SIG-M5 treated with dmso at 0.1 percent for 504 hours (cell line): ENCODE data around the gene DDX20.
"Not testable (repeated sequence)": the region's sequence is repeated elsewhere in the genome, so short reads cannot be mapped to it uniquely, and the experiment has no call there.

Experiments
- DNase-seq: peaks from one replicate; lab custom pipeline; 2025; ENCODE audit not compliant: unreplicated experiment; lab: John Stamatoyannopoulos, UW

DDX20 gene

DNA sequence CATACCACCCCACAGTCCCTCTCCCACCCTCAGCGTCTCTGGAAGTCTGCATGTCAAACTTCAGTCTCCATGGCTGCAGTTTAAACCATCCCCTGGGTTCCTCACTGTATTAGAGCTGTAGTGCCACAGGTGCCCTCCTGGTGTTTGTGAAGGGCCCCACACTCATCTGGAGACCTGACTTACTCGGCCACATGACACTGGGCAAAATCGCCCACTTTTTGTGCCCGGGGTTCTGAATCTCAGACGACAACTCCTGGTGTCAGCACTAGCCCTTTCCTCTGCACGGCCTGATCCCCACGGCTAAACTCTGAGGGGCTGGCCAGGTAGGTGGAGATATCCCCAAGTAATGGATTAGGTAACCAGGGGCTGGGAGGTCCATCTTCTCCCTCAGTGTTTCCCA, 23.0 kb upstream of the DDX20 start:
- no peak for DNase-seq

DNA sequence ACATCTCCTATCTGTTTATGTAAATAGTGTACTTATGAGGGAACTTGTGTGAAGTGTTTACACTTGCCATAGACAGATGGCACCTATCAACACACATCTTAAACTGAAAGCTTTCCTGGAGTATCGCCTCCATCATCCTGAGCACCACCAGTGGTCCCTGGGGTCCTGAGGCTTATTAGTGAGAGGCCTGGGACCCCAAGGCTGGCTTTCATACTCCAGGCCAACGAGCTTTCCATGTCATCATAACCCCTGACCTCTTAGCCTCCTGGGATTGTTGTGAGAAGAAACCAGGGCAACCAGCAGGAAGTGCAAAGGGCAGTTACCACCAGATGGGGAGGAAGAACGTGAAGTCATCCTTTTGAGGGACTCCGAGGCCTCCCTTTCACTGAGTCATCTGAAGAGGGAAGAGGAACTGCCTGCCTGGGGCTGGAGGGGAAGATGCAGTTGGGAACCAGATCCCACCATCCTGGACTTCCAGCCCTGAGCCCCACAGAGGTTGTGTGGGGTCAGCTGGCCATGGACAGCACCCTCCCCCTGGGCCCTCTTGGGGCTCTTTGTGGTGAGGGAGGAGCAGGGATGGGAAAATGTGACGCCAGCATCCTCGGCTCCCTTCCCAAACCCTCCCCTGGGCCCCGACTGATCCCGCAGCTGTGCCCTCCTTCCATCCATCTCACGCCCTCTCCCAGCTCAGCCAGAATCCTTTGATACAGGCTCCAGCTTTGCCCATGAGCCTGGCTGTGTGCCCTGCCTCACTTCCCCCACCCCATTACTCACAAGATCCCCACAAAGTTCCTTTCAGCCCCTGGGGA, 22.3 kb upstream of the DDX20 start:
- peak; percentile 89 for DNase-seq

DNA sequence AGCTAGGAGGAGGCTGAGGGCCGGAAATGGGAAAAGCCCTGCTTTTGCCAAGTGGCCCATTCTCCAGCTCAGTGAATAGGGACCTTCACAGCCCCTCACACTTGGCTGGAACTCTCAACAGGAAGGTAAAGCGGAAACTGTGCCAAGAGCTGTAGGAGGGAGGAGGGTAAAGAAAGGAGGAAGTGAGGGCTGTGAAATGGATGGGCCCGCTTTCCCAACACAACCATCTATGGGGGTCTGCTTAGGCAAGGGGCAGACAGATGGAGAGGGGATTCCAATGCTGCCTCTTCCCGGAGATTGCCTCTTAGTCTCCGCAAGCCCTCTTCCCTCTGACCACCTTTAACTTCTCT, 21.7 kb upstream of the DDX20 start:
- peak; percentile 72 for DNase-seq

DNA sequence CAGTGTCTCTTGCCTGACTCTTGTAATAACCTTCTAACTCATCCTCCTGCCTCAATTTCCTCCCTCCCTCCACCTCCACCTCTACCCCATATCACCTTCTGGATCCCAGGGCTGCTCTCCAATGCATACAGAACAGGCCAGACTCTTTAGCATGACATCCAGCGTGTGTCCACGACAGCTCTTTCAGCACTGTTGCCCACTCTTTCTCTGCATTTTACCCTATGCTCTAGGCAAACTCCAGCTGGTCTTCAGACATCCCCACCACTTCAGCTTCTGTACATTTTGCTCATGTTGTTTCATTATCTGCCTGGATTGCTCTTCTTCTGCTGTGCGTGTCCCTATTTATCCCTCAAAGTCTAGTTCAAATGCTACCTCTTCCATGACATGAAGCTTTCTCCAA, 21.3 kb upstream of the DDX20 start:
- DNase-seq: no peak

DNA sequence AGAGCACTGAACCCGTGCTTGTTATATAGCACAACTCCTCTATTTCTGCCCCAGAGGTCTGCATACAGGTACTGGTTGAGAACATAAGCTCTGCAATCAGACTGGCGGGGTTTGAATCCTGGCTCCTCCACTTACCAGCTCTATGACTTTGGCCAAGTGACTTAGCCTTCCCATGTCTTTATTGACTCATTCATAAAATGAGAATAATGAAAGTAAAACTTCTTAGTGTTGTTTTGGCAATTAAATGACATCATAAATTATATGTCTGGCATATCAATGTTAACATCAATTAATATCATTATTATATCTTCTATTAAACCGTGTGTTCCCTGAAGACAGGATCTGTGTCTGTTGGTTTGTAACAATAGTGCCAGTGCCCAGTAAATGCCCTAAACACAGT, 20.8 kb upstream of the DDX20 start:
- DNase-seq: no peak

DNA sequence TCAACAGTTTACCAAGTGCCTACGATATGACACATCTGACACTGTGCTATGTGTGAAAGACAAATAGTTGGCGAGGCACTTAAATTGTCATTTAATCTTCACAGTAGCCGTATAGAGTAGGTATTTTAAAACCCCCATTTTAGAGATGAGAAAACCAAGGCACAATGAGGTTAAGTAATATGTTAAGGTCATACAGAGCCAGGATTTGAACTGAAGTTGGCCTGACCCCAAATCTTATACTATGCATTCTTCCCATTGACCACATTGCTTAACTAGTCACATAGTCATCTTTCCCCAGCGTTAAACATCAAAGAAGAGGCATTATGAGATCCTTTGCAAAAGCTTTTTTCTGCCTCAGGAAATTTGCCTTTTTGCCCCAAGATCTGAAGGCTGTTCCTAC, 20.4 kb upstream of the DDX20 start:
- DNase-seq: no peak

DNA sequence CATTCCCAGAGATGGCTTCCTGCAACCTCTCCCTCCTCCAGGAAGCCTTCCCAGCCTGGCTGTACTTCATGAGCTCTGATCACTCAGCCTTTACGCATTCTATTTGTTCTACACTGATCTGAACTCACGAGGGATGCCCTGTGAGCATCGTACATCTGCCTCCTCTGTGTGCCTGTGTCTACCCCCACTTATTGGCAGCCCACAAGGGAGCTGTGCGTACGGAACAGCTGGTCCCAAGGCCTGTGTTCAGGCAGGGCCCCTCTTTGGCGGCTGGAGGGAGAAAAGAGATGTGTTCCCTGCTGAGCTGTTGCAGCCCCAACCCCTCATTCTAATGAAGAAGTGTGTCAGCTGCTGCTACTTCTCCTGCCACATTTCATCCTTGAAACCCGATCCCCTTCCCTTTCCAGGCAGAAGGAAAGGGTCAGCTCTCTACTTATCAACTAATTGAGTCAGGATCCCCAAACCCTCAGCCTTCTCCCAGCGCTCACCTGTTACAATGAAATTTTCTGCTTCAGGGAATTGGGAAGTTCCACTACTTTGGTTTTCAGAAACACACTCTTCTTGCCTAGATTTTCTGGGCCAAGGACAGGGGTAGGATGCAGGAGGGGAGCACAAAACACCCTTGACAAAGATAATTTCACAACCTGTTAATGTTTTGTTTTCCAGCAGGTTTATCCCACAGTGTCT, 19.7 kb upstream of the DDX20 start:
- DNase-seq: no peak

DNA sequence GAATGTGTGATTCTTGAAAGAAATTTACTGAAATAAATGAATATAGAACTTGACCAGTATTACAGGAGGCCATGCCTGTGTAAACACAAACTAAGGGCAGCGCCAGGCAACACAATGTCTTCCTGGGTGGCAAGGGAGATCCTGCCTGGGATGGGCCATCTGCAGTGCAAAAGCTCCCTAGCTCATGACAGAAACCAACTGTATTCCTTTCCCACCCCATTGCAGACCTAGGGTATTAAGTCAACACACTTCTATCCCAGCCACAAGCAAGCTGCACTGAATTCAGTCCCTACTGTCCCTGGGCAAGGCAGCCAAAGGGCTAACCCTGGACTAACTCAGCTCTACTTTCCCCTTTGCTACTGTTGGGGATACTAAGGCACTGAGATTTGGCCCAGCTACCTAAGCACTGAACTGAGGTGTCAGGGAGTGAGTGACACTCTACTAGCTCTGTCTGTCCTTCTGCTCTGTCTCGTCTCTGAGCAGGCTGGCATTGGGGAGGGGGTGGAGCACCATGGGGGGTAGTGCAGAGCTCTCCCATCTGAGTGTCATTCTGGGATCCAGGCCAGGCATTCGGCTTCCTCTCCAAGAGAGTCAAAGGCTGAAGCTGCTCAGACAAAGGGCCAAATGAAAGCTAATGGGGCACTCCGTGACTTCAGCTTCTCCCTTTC, 19.0 kb upstream of the DDX20 start:
- no peak for DNase-seq

DNA sequence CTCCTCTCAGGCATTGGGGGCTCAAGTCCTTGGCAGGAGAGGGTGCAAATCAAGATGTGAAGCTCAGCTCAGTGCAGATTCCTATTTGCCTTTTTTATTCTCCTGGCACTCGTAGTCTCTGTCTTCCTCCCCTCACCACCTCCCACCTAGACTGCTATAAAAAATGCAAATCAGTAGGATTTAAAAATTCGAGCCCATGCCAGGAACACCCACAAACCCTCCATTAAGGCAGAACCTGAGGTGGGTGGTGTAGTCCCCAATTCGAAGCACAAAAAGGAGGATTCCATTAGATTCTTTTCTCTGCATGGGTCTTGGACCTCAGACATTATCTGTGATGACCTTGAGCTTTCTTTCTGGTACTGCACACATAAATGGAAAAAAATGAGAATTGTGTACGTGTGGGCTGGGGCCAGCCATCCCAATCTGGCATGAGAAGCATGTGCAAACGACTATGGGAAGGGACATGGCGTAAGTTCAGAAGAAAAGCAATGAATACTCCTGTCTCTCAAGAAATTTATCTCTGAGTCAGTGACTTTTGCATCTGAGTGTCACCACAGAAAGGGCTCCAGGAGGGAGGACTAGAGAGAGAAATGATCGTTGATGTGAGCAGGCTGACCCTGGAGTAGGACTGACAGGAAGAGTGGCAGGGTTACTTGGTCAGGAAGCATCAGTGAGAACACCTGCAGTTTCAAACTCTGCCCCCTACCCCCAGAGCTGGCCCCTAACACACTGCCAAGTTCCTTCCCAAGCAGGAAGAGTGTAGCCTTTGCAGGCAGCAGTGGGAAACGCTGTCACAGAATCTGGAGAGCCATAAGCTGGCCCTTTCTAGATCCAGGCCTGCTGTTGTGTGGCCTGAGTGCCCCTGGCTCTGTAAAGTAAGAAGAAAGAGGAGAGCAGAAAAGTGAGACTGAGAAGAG, 18.2 kb upstream of the DDX20 start:
- no peak for DNase-seq

DNA sequence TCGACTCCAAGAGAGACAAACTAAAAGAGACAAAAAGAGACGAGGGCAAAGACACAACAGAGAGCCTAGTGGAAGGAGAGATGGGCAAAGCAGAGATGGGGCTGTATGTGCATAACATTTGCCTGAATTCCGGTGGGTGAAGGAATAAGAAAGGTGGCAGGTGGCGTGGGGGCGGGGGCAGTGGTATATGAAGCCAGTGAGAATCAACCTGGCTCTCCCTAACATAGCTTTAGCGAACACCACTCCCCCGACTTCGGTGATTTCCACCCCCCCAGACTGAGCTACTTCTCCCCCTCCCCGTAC, 17.6 kb upstream of the DDX20 start:
- DNase-seq: no peak

DNA sequence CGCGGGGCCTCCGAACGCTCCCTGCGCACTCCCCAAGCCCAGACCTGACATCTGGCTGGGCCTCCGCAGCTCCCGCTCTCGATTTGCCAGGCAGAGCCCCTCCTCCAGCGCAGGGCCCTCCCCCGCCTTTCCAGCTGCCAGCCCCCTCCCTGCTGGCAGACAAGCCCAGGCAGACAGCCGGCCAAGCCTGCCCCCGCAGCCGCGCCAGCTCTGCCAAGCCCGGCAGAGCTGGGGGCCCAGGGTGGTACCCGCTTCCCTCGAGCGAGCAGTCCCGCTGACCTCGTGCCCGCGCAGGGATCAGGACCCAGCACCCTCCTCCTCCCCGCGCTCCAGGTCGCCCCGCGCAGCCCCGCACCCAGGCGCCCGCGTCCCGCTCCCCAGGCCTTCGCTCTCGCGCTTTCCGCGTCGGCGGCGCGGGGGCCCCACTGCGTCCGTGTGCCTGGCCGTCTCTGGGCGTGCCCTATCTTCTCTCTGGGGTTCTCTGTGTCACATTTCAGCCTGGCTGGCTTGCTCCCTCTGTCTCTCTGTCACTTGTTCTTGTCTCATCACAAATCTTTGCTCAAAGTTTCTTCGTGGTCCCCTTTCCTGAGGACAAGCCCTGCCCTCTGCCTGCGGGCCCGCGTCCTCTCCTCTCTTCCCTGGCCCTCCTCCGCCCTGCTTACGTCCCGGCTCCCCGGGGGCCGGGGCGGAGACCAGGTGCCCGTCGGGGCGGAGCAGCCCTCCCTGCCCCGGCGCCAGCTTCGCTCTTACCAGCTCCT, 17.1 kb upstream of the DDX20 start:
- peak; percentile 73 for DNase-seq

DNA sequence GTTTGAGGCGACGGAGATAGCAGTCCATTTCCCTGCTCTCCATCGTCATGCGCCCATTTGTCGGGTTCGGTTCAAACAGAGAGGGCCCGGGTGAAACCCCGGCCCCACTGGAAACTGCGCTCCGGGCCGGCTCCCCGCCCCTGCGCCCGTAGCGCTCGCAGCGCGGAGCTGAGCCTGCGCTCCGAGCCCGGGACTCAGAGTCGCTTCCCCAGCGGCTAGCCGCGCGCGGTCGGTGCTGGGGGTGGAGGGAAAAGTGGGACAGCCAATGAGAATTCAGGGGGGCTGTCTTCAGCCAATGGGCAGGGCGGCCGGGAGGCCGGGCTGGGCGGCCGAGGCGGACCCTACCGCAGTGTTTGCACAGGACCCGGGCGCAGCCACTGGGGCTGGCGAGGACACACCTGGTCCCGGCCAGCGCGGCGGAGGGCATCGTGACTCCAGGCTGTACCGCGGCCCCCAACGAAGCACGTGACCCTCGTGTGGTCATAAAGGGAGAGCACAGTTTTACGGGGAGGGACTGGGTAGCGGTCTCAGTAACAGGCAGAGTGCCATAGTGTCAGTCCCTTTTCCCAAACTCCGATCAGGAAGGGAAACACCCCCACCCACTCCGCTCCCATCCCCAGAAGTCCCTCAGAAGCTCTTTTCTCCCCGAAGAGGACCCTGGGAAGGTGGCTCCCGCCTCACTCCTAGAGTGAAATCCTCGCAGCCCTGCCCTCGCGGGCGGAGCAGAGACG, 16.3 kb upstream of the DDX20 start, which contains the start of gene INKA2:
INKA2 (minus strand) TSS at position 202 of the 731 bp plus-strand sequence; CDS start at position 49, 153 bp downstream.
- DNase-seq: peak; percentile 83

DNA sequence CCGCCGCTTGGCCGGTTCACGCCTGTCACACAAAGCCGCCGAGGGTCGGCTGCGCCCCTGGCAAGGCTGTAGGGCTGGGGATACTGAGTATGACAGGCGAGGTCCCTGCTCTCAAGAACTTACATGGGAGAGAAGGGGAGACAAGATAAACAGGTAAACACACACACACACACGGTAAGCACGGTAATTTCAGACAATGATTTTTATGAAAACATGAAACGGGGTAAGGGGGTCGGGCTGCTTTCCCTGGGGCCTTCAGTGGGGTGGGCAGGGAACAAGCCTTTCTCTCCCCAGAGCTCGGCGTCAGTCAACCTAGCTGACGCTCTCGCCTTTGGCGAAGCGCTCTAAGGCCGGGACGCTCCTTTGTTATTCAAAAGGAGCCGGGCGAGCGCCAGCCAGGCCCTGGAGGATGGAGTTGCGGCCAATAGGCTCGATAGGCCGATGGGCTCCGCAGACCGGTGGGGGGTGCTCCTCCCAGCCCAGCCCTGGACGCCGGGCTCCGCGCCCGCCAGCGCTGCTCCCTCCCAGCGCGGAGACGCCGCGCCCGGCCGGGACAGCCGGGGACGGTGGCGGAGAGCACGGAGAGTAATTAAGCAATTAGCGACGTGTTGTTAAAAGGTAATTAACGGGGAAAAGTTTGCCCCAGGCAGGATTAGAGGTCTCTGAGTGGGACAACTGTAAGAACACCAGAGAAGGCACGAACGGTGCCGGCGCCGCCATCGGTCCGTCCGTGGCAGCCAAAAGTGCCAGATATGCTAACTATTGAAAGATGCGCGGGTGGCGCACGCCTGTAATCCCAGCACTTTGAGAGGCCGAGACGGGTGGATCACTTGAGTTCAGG, 15.6 kb upstream of the DDX20 start:
- DNase-seq: no peak

DNA sequence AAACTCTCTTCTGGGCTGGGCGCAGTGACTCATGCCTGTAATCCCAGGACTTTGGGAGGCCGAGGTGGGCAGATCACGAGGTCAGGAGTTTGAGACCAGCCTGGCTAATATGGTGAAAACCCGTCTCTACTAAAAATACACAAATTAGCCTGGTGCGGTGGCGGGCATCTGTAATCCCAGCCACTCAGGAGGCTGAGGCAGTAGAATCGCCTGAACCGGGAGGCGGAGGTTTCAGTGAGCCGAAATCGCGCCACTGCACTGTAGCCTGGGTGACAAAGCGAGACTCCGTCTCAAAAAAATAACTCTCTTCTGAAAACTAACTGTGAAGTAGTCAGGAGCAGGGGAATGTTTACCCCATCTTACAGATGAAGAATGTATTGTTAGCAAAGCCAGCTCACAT, 13.4 kb upstream of the DDX20 start:
- DNase-seq: not testable (repeated sequence)

DNA sequence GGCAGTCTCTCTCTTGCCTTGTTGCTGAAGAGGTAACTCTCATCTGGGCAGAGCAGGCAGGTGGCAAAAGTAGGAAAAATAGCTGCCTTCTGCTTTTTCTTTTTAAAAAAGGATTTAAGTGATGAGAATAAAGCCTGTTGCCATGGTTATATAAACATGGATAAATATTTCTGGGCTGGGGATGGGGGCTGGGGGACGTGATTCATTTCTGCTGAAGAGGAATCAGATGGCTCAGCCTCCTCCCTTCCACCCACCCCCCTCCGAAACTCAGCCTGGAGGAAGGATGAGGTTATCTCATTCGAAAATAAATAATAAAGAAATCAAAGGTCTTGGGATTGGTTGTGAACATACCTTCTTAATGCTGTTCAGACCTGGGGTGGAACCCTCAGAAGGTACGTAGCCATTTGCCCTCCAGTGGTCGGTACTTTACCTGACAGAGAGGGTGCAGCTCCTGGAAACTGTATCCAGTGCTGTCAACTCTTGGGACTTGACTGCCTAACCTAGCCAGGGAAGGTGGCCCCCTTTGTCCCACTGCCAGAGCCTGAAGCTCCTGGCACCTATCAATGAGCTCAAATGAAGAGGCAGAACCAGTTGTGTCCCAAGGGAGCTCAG, 12.7 kb upstream of the DDX20 start:
- DNase-seq: no peak

DNA sequence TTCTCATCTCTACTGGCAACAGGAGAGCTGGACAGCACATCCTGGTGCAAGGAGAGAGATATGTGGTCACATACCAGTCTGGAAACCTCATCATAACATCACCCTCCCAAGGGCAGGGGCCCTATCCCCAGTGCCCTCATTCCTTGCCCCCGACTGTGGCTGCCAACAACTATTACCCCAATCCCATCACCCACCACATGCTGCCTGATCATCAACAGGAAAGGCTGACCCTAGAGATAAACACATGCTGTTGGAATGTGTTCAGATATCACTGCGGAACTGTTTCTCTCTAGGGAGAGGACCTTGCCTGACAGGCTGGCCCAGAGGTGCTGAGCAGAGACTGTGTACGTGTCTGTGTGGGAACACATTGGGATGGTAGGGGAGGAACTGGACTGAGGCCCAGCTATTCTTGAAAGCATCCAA, 12.0 kb upstream of the DDX20 start:
- no peak for DNase-seq

DNA sequence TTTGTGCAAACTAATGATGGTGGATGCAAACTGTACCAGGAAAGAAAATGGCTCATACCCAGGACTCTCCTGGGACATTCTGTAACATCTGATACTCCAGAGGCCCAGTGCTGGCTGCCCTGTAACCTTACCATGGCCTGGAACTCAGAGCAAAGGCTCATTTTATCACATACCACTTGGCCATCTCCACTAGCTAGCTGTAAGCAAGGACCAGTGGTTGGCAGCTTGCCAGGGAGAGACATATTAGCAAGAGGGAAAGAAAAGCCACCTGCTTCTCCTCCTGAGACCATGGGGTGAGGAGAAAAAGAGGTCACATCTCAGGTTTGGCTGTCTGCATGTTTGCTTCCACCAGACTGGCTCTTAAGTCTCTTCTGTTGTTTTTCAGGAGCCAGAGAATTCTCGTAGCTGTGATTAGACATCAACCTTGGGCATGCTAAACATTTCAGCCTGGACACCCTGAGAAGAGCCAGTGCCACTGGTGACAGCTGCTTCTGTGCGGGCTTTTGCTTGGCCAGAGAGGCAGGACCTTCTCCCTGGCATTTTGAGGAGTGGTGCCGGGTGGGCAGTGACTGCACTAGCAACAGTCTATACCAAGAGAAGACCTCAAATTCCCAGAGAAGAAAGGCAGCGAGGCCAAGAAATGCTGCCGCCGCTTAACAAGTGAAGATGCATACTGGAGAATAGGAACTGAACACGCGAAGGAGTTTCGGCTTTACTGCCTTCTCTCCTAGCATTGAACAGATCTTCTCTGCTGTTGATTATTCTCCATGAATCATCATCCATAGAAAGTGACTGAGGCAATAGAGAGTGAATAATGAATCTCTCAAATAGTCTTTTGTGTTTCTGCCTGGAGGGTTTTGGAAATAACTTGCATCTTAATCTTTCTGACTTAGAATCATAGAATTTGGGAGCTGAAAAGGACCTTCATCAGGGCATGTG, 9.8 kb upstream of the DDX20 start:
- no peak for DNase-seq
